GM12878 (cell line): ENCODE data around the gene SIRT3. TPM values are rescaled to one million over a fixed set of nuclear protein-coding genes. Genes with fewer than 3 reads are reported as not detected.

Source experiments
- ATAC-seq: fragments of 200-7000 bp; cut with Tn5 transposase; 3 replicates; pipeline ENCODE4 v1.9.1; 2020; ENCODE audit warnings: mild to moderate bottlenecking, moderate library complexity
- BruUV-seq: library from RNA; stranded (reverse); fragments of 400-500 nt; replicated peaks from 2 replicates; lab custom pipeline; 2021; lab: Mats Ljungman, UMichigan
- CTCF ChIA-PET: fragments of 300-600 bp; sonication (Branson Sonifier 250); formaldehyde crosslinking; extraction: SDS; loops from one replicate; lab custom pipeline; 2021; ENCODE audit warnings: inconsistent platforms; lab: Yijun Ruan, JAX
- POLR2A ChIA-PET: fragments of 350-600 bp; formaldehyde crosslinking; extraction: SDS; loops from one replicate; lab custom pipeline; 2021; ENCODE audit warnings: inconsistent platforms; lab: Charles Lee
- RAD21 ChIA-PET: fragments of 300-600 bp; sonication (Branson Sonifier 250); formaldehyde crosslinking; loops from one replicate; lab custom pipeline; 2023; ENCODE audit warnings: antibody characterized with exemption; ENCODE audit not compliant: unreplicated experiment; lab: Charles Lee
- SMC1A ChIA-PET: fragments of 300-600 bp; sonication (Branson Sonifier 250); formaldehyde crosslinking; loops from one replicate; lab custom pipeline; 2023; ENCODE audit not compliant: unreplicated experiment, uncharacterized antibody; lab: Charles Lee
- DNase-seq: peaks from one replicate; pipeline ENCODE4 v3.0.0-alpha.2; 2011; ENCODE audit warnings: low read depth, low spot score
- FAIRE-seq: peaks from 3 replicates; lab custom pipeline; 2011; peaks lifted over from hg19 to GRCh38; lab: Jason Lieb, UNC
- H2AFZ ChIP-seq: 2 replicates; pipeline ENCODE4 v1.6.0; 2011; ENCODE audit warnings: low read depth, low read length, control low read depth; ENCODE audit not compliant: control insufficient read depth
- H3K27ac ChIP-seq: 2 replicates; pipeline ENCODE4 v1.5.1; 2011; ENCODE audit warnings: control low read depth; ENCODE audit not compliant: control insufficient read depth, insufficient read depth
- H3K27me3 ChIP-seq, 2 experiments: replicated peaks in 1 of 2; 2 replicates each; pipeline versions ENCODE4 v1.6.0 to v1.6.1; 2011; ENCODE audit warnings: low read length in 1 of 2; ENCODE audit not compliant: control insufficient read depth in 2 of 2, insufficient read depth in 2 of 2
- H3K36me3 ChIP-seq, 2 experiments: 2 replicates each; pipeline ENCODE4 v1.5.1; 2011; ENCODE audit warnings: low read length in 1 of 2; ENCODE audit not compliant: control insufficient read depth in 2 of 2, insufficient read depth in 2 of 2
- H3K4me1 ChIP-seq: 2 replicates; pipeline ENCODE4 v1.6.1; 2011; ENCODE audit warnings: mild to moderate bottlenecking, low read length, moderate library complexity, mixed read lengths; ENCODE audit not compliant: control insufficient read depth, insufficient read depth
- H3K4me2 ChIP-seq: 2 replicates; pipeline ENCODE4 v1.6.0; 2011; ENCODE audit warnings: control low read depth; ENCODE audit not compliant: control insufficient read depth, insufficient read depth
- H3K4me3 ChIP-seq: fragments of 200-600 bp; sonication (generic); 2 replicates; pipeline ENCODE4 v1.5.1; 2016
- H3K79me2 ChIP-seq: 2 replicates; pipeline ENCODE4 v1.6.0; 2011; ENCODE audit warnings: low read length; ENCODE audit not compliant: control insufficient read depth, insufficient read depth
- H3K9ac ChIP-seq: 2 replicates; pipeline ENCODE4 v1.8.0; 2011; ENCODE audit warnings: low read length, control low read depth, mixed read lengths; ENCODE audit not compliant: control insufficient read depth, insufficient read depth
- H3K9me3 ChIP-seq: replicated peaks from 3 replicates; pipeline ENCODE4 v1.5.1; 2011; ENCODE audit warnings: mild to moderate bottlenecking, low read length; ENCODE audit not compliant: control insufficient read depth, insufficient read depth
- H4K20me1 ChIP-seq: 2 replicates; pipeline ENCODE4 v1.6.0; 2011; ENCODE audit not compliant: control insufficient read depth, insufficient read depth
- ASH2L ChIP-seq: fragments of 300-600, 200-600 bp; sonication (generic); IDR thresholded peaks from 2 replicates; pipeline ENCODE4 v1.6.1; 2017; ENCODE audit warnings: low read depth, mild to moderate bottlenecking, borderline replicate concordance
- CHD2 ChIP-seq: IDR thresholded peaks from 2 replicates; pipeline ENCODE4 v1.6.1; 2011; ENCODE audit warnings: low read depth, low read length, improper control_type of control experiment, borderline replicate concordance
- CREB1 ChIP-seq: IDR thresholded peaks from 2 replicates; pipeline ENCODE4 v1.6.1; 2012; ENCODE audit warnings: low read depth, mild to moderate bottlenecking, inconsistent platforms
- EGR1 ChIP-seq, 2 experiments: IDR thresholded peaks; 1 replicate in 1 of 2; 2 replicates in 1 of 2; pipeline ENCODE4 v1.6.1; 2011 to 2012; ENCODE audit warnings: low read depth in 2 of 2, low read length in 2 of 2, borderline replicate concordance in 1 of 2, mild to moderate bottlenecking in 1 of 2, moderate library complexity in 1 of 2
- HDAC6 ChIP-seq: fragments of 200-600 bp; sonication (generic); IDR thresholded peaks from one replicate; pipeline ENCODE4 v1.8.0; 2017; ENCODE audit warnings: antibody characterized with exemption; ENCODE audit not compliant: unreplicated experiment
- LARP7 ChIP-seq: fragments of 450-650 bp; IDR thresholded peaks from 2 replicates; pipeline ENCODE4 v1.6.1; 2017; ENCODE audit warnings: mild to moderate bottlenecking
- MAX ChIP-seq: IDR thresholded peaks from 2 replicates; pipeline ENCODE4 v1.6.1; 2012; ENCODE audit warnings: low read depth, low read length, improper control_type of control experiment
- MEF2A ChIP-seq: IDR thresholded peaks from 2 replicates; pipeline ENCODE4 v1.6.1; 2011; ENCODE audit warnings: low read depth, mild to moderate bottlenecking, low read length, moderate library complexity; ENCODE audit not compliant: insufficient read depth
- MYC ChIP-seq: IDR thresholded peaks from 2 replicates; pipeline ENCODE4 v1.6.1; 2011; ENCODE audit warnings: mild to moderate bottlenecking, low read length, moderate library complexity, inconsistent platforms; ENCODE audit not compliant: insufficient read depth, insufficient replicate concordance, insufficient read length, severe bottlenecking
- NFXL1 ChIP-seq: fragments of 450-650 bp; IDR thresholded peaks from 2 replicates; pipeline ENCODE4 v1.6.1; 2017; ENCODE audit warnings: antibody characterized with exemption, mild to moderate bottlenecking, borderline replicate concordance
- NR2F1 ChIP-seq: fragments of 450-650 bp; conservative IDR thresholded peaks from 2 replicates; pipeline ENCODE4 v1.6.1; 2017; ENCODE audit warnings: mild to moderate bottlenecking
- SP1 ChIP-seq: IDR thresholded peaks from one replicate; pipeline ENCODE4 v1.6.1; 2011; ENCODE audit warnings: low read depth, low read length
- SPI1 ChIP-seq: IDR thresholded peaks from 2 replicates; pipeline ENCODE4 v1.6.1; 2011; ENCODE audit warnings: low read depth, mild to moderate bottlenecking, low read length, moderate library complexity, borderline replicate concordance; ENCODE audit not compliant: insufficient read depth
- SREBF1 ChIP-seq: IDR thresholded peaks from 2 replicates; pipeline ENCODE4 v1.6.1; 2012; ENCODE audit warnings: mild to moderate bottlenecking, low read length
- SREBF2 ChIP-seq: IDR thresholded peaks from 2 replicates; pipeline ENCODE4 v1.6.1; 2012; ENCODE audit warnings: mild to moderate bottlenecking, low read length
- STAT1 ChIP-seq: fragments of 450-650 bp; conservative IDR thresholded peaks from 2 replicates; pipeline ENCODE4 v1.6.1; 2014; ENCODE audit warnings: antibody characterized with exemption, mild to moderate bottlenecking
- YY1 ChIP-seq: IDR thresholded peaks from 2 replicates; pipeline ENCODE4 v1.6.1; 2011; ENCODE audit warnings: low read depth, mild to moderate bottlenecking, low read length
- ZNF622 ChIP-seq: fragments of 450-650 bp; IDR thresholded peaks from 2 replicates; pipeline ENCODE4 v1.6.1; 2017; ENCODE audit warnings: mild to moderate bottlenecking, inconsistent platforms
- WGBS: methylation state at CpG from one replicate; pipeline ENCODE4 v1.1.6; 2016; ENCODE audit warnings: low lambda C conversion rate; ENCODE audit not compliant: insufficient replicate concordance, insufficient coverage; ENCODE audit errors: missing lambda C conversion rate; 5-methylcytosine and 5-hydroxymethylcytosine counted together
- in situ Hi-C: fragments of 300-500 bp; cut with MboI; formaldehyde crosslinking; loops from 9 replicates; pipeline ENCODE4 v1.14.3; 2018; ENCODE audit warnings: mixed read lengths
- intact Hi-C: fragments of 100-400 bp; cut with micrococcal nuclease; formaldehyde crosslinking; loops from one replicate; pipeline ENCODE4 v1.14.2; 2022; ENCODE audit not compliant: unreplicated experiment
- polyA plus RNA-seq, 11 experiments: library from polyadenylated mRNA; depleted of rRNA in 4 of 11; unstranded in 6 of 11; stranded (reverse) in 5 of 11; fragments of >200 nt; fragmentation: Nextera tagmentation in 4 of 11; fragmentation: Illumina TruSeq in 1 of 11; extraction: Ambion mirVana in 4 of 11; extraction: Trizol in 1 of 11; gene quantifications; 1 replicate in 1 of 11; 2 replicates in 10 of 11; pipeline versions ENCODE4 v1.2.1 to v1.2.3, GENCODE V29; 2011 to 2016; ENCODE audit warnings: inconsistent platforms in 2 of 11, missing spikeins in 2 of 11, low read depth in 1 of 11
- total RNA-seq, 4 experiments: library from RNA; depleted of rRNA in 3 of 4; stranded (reverse); fragments of >200 nt in 3 of 4; fragmentation: Illumina TruSeq in 1 of 4; extraction: Trizol in 1 of 4; gene quantifications; 2 replicates each; pipeline versions ENCODE4 v1.2.1 to v1.2.3, GENCODE V29; 2013 to 2021
- TF ChIP-seq, protein P1 (sequence below): fragments of 450-650 bp; formaldehyde crosslinking; IDR thresholded peaks from 2 replicates; pipeline ENCODE4 v1.5.0; 2022; ENCODE audit warnings: mild to moderate bottlenecking, missing genetic modification characterization

The SIRT3 gene
- total and polyA plus RNA-seq, 10 of the 15 experiments (the other 5 are each of a cell fraction or from before 2014, with no cell fraction given): 0.90 to 23.2 (median 12.6) TPM

DNA sequence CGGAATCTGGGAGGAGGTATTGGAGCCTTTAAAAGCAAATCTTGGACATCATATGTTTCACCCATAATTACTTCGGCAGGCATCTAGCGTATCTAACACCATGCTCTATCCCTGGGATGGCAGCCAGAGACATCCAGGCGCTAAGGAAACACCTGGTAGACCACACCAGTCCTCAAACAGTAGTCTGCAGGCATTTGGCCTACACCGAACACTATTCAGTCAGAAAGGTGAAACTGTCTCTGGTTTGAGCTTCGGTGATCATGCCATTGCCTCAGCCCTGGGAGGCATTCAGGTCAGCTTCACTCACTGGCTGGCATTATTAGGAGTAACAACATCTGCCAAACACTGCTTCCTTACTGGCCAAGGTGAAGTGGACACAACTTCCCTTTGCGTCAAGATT is 11.7 kb downstream of the SIRT3 start:
- no peaks in the 10 kb centered on the region for H4K20me1 ChIP-seq
- ATAC-seq: no peak
- no peak overlapping the region for H3K4me2 ChIP-seq
- no peaks in the 10 kb centered on the region for H3K4me1 ChIP-seq
- H3K36me3 ChIP-seq: peaks cover 0 to 3% of the 10 kb centered on the region in 2 experiments; a peak in 2 of 4 replicates
- H3K27ac ChIP-seq: no peak overlapping the region
- WGBS: 93% methylated on average over 7 of the region's 7 CpGs
- no peak overlapping the region for H3K4me3 ChIP-seq
- no peaks in the 10 kb centered on the region for H3K27me3 ChIP-seq
- no peaks in the 10 kb centered on the region for H3K9me3 ChIP-seq
- no peaks in the 10 kb centered on the region for H3K79me2 ChIP-seq
- no peak for TF ChIP-seq SREBF1
- TF ChIP-seq MEF2A: no peak
- no peak for TF ChIP-seq MAX
- TF ChIP-seq SPI1: no peak
- no peak for TF ChIP-seq MYC
- TF ChIP-seq, protein P1, sequence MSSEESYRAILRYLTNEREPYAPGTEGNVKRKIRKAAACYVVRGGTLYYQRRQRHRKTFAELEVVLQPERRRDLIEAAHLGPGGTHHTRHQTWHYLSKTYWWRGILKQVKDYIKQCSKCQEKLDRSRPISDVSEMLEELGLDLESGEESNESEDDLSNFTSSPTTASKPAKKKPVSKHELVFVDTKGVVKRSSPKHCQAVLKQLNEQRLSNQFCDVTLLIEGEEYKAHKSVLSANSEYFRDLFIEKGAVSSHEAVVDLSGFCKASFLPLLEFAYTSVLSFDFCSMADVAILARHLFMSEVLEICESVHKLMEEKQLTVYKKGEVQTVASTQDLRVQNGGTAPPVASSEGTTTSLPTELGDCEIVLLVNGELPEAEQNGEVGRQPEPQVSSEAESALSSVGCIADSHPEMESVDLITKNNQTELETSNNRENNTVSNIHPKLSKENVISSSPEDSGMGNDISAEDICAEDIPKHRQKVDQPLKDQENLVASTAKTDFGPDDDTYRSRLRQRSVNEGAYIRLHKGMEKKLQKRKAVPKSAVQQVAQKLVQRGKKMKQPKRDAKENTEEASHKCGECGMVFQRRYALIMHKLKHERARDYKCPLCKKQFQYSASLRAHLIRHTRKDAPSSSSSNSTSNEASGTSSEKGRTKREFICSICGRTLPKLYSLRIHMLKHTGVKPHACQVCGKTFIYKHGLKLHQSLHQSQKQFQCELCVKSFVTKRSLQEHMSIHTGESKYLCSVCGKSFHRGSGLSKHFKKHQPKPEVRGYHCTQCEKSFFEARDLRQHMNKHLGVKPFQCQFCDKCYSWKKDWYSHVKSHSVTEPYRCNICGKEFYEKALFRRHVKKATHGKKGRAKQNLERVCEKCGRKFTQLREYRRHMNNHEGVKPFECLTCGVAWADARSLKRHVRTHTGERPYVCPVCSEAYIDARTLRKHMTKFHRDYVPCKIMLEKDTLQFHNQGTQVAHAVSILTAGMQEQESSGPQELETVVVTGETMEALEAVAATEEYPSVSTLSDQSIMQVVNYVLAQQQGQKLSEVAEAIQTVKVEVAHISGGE (CRISPR knock-in tag): no peak
- TF ChIP-seq ZNF622: no peak
- TF ChIP-seq HDAC6: no peak
- no peak for TF ChIP-seq YY1
- TF ChIP-seq ASH2L: no peak
- TF ChIP-seq CHD2: no peak
- no peak for TF ChIP-seq NR2F1
- TF ChIP-seq NFXL1: no peak
- no peak for TF ChIP-seq STAT1
- no peak for TF ChIP-seq EGR1 (IDR thresholded peaks at IDR 0.05; ENCODE audit: borderline replicate concordance in 1 of 2, low read depth in 2 of 2, low read length in 2 of 2)
- TF ChIP-seq LARP7: no peak
- no peak for TF ChIP-seq SREBF2
- TF ChIP-seq CREB1: no peak
- no peak for TF ChIP-seq SP1
- intact Hi-C loops (no loop called here), in situ Hi-C loops (no loop called here)
- H3K9ac ChIP-seq: no peak overlapping the region
- no peak overlapping the region for H2AFZ ChIP-seq
- no peak for FAIRE-seq
- DNase-seq: no peak
- BruUV-seq: no TSS peak
- ChIA-PET RAD21 (no interaction called here), CTCF (no interaction called here), POLR2A (interaction anchor here (0.7 to 1.3 kb wide), 2 partner anchors 16 to 18 kb away, joined by 3 to 4 read pairs; partner anchors contain the start of gene BET1L), SMC1A (no interaction called here)
